Brain microvascular endothelial cell (primary cell): ENCODE data around the gene TMX1.
"Not testable (repeated sequence)": the region's sequence is repeated elsewhere in the genome, so short reads cannot be mapped to it uniquely, and the experiment has no call there.

Experiments
- DNase-seq: peaks from one replicate; pipeline ENCODE4 v3.0.0-alpha.2; 2020
- H3K27ac ChIP-seq: fragments of 250-450 bp; sonication (Bioruptor Pico); 2 replicates; pipeline ENCODE4 v1.5.1; 2020; ENCODE audit warnings: mild to moderate bottlenecking, moderate library complexity
- H3K27me3 ChIP-seq: fragments of 250-450 bp; sonication (Bioruptor Pico); replicated peaks from 2 replicates; pipeline ENCODE4 v1.5.1; 2020; ENCODE audit warnings: mild to moderate bottlenecking
- H3K36me3 ChIP-seq: fragments of 250-450 bp; sonication (Bioruptor Pico); replicated peaks from 2 replicates; pipeline ENCODE4 v1.5.1; 2020; ENCODE audit warnings: mild to moderate bottlenecking
- H3K4me3 ChIP-seq: 2 replicates; pipeline ENCODE4 v1.5.1; 2011; ENCODE audit warnings: low read depth, mild to moderate bottlenecking, control low read depth, low read length, moderate library complexity
- CTCF ChIP-seq: IDR thresholded peaks from 2 replicates; pipeline ENCODE4 v1.5.1; 2011; ENCODE audit warnings: low read depth, mild to moderate bottlenecking, moderate library complexity, low read length, control low read depth, inconsistent platforms; ENCODE audit errors: missing control alignments
- in situ Hi-C: cut with HindIII; loops from 2 replicates; pipeline ENCODE4 v1.10.0; 2017; ENCODE audit warnings: low sequenced_read_pairs, low pct_ligation_motif_present

Gene TMX1

DNA sequence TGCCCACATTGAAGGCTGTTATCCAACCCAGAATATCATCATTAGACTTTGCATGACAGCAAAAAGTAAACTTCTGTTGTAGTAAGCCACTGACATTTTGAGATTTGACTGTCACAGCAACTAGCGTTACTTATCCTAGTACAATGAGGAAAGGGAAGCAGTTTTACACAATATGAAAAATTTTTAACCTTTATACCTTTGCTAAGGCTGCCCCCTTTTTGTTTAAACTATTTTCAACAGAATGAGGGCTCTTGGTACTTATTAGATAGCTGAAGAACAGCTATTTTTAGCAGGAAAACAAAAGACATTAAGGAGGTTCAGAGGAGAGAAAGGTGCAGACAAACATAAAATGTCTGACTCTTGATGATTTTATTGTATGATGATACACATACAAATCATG, 23.4 kb upstream of the TMX1 start:
- no peak overlapping the region for H3K27ac ChIP-seq
- no peak for TF ChIP-seq CTCF
- no peak for DNase-seq
- H3K36me3 ChIP-seq = no peaks in the 10 kb centered on the region
- in situ Hi-C loops = no loop called here
- H3K27me3 ChIP-seq = no peaks in the 10 kb centered on the region
- no peak overlapping the region for H3K4me3 ChIP-seq

DNA sequence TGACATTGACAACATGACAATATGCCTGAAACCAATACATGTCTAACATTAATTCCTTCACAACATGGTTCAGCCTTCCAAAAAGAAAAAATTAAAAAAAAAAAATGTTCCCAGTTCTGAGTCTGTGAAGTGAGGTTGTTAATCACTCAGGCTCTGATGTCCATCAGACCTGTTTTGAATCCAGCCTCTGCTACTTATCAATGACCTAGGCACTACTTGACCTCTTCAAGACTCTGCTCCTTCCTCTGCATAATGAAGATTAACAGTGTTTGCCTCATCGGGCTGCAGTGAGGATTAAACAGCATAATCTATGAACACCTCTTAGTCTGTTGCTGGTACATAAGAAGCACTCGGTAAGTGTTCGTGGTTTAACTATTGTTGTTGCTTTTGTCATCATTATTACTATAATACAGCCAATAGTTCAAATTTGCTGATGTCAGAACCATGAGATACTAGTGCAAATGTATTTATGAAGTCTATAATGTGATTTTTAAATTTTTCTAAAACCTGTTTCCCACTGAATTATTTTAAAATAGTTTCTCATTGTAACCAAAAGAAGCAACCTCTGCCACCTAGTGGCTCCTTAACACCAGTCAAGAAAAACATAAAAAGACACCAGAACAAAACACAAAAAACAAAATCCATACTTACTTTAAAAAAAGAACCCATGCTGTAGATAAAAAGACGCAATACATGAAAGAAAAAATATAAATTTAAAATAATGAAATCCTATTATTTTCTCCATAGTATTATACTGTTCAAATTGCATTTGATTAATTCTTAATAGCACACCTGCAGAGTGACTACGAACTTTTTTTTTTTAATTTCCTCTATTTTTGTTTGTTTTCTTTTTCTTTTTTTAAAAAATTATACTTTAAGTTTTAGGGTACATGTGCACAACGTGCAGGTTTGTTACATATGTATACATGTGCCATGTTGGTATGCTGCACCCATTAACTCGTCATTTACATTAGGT, 20.3 kb upstream of the TMX1 start:
- no peaks in the 10 kb centered on the region for H3K27me3 ChIP-seq
- TF ChIP-seq CTCF = peak; percentile 55
- H3K27ac ChIP-seq = no peak overlapping the region
- no peak overlapping the region for H3K4me3 ChIP-seq
- H3K36me3 ChIP-seq = no peaks in the 10 kb centered on the region
- in situ Hi-C loops = no loop called here
- peak; percentile 29 for DNase-seq

GRCh38 chr14:51223463-51223862, 16.6 kb upstream of the TMX1 start:
- H3K36me3 ChIP-seq, in situ Hi-C loops, H3K27me3 ChIP-seq, H3K4me3 ChIP-seq, H3K27ac ChIP-seq, DNase-seq: not testable (repeated sequence)

DNA sequence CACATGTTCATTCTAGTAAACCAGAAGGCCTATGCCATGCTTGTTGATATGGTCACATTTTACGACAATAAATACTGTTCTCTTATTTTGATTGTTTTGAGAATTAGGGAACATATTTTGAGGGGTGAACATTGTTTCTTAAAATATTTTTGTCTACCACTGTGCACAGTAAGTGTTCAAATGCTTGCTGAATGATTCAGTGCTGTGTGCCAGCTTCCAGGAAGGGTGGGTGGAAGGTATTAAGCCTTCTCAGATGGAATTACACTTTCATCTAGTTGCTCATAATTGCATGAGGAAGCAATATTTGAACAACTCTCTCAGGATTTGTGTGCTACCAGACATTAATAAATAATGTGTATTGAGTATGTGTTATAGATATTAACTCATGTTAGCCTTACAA, 15.5 kb upstream of the TMX1 start:
- DNase-seq = no peak
- H3K27ac ChIP-seq = no peak overlapping the region
- H3K4me3 ChIP-seq = no peak overlapping the region
- in situ Hi-C loops = no loop called here
- TF ChIP-seq CTCF = no peak
- no peaks in the 10 kb centered on the region for H3K27me3 ChIP-seq
- no peaks in the 10 kb centered on the region for H3K36me3 ChIP-seq

DNA sequence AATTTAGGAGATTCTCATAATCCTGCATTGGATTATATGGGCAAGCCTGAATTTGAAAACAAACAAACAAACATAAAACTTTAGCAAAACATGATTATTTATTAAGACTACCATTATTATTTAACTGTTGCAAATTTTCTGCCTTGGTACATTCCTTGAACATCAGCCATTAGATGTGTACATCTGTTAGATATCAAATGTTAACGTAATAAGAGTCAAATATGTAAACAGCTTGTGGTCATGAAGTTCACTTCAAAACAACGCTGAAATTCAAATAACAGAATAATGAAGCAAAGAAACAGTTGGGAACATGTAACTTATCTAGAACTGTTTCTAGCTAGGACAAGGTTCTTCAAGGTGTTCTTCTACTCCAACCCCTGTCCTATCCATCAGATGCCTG, 14.3 kb upstream of the TMX1 start:
- DNase-seq = no peak
- no peak overlapping the region for H3K4me3 ChIP-seq
- H3K27ac ChIP-seq = no peak overlapping the region
- in situ Hi-C loops = no loop called here
- H3K27me3 ChIP-seq = no peaks in the 10 kb centered on the region
- no peak for TF ChIP-seq CTCF
- H3K36me3 ChIP-seq = no peaks in the 10 kb centered on the region

DNA sequence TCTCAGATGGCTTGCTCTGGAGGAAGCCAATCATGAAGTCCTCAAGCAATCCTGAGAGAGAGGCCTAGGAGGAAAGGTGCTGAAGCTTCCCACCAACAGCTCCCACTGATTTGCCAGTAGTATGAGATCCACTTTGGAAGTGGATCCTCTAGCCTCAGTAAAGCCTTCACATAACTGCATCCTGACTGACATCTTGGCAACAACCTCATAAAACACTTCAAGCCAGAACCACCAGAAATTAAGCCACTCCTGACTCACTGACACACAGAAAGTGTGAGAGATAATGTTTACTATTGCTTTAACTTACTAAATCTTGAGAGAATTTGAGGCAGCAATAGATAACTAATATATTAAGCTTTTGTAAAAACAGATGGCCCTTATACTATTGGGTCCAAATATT, 11.7 kb upstream of the TMX1 start:
- Histone ChIP-seq H3K27ac (no peak overlapping the region), H3K27me3 (no peaks in the 10 kb centered on the region), H3K36me3 (no peaks in the 10 kb centered on the region), H3K4me3 (no peak overlapping the region)
- DNase-seq = no peak
- in situ Hi-C loops = no loop called here
- TF ChIP-seq CTCF = no peak
